Measurements from ENCODE around the gene GPD1L.
"Not testable (repeated sequence)": the region's sequence is repeated elsewhere in the genome, so short reads cannot be mapped to it uniquely, and the experiment has no call there.

GPD1L gene

GRCh38 chr3:32106132-32106928 is at the start of gene GPD1L:
Gene GPD1L (plus strand): TSS chr3:32106620. CDS start chr3:32106712, 92 bp downstream.
- DNase-seq (ENCODE audit: low read depth), result peak; percentile 93

- not testable (repeated sequence) for DNase-seq (ENCODE audit: low read depth)
These were observed 48.0 kb upstream of the GPD1L start for GRCh38 chr3:32058465-32058864.

GRCh38 chr3:32062950-32063582 is 43.4 kb upstream of the GPD1L start:
- no peak for DNase-seq (ENCODE audit: low read depth)

GRCh38 chr3:32066686-32067085 is 39.7 kb upstream of the GPD1L start:
- no peak for DNase-seq (ENCODE audit: low read depth)

- DNase-seq (ENCODE audit: low read depth), result not testable (repeated sequence)
These were observed 32.2 kb upstream of the GPD1L start for GRCh38 chr3:32074194-32074593.

- DNase-seq (ENCODE audit: low read depth), result no peak
These were observed 29.9 kb upstream of the GPD1L start for GRCh38 chr3:32076566-32076965.

- no peak for DNase-seq (ENCODE audit: low read depth)
These were observed 28.9 kb upstream of the GPD1L start for GRCh38 chr3:32077260-32078084.

- no peak for DNase-seq (ENCODE audit: low read depth)
These were observed 28.3 kb upstream of the GPD1L start for GRCh38 chr3:32078085-32078634.

- no peak for DNase-seq (ENCODE audit: low read depth)
These were observed 27.6 kb upstream of the GPD1L start for GRCh38 chr3:32078864-32079263.

- DNase-seq (ENCODE audit: low read depth), result peak; percentile 13
These were observed 23.7 kb upstream of the GPD1L start for GRCh38 chr3:32082721-32083120.

GRCh38 chr3:32083702-32084270 is 22.6 kb upstream of the GPD1L start:
- no peak for DNase-seq (ENCODE audit: low read depth)

GRCh38 chr3:32084870-32085269 is 21.6 kb upstream of the GPD1L start:
- no peak for DNase-seq (ENCODE audit: low read depth)

GRCh38 chr3:32086464-32086863 is 20.0 kb upstream of the GPD1L start:
- no peak for DNase-seq (ENCODE audit: low read depth)

- no peak for DNase-seq (ENCODE audit: low read depth)
These were observed 16.9 kb upstream of the GPD1L start for GRCh38 chr3:32089476-32089875.

GRCh38 chr3:32093204-32093603 is 13.2 kb upstream of the GPD1L start:
- DNase-seq (ENCODE audit: low read depth), result no peak

- DNase-seq (ENCODE audit: low read depth), result no peak
These were observed 11.0 kb upstream of the GPD1L start for GRCh38 chr3:32095431-32095830.

GRCh38 chr3:32097768-32098167 is 8.7 kb upstream of the GPD1L start:
- no peak for DNase-seq (ENCODE audit: low read depth)

GRCh38 chr3:32098528-32098927 is 7.9 kb upstream of the GPD1L start:
- no peak for DNase-seq (ENCODE audit: low read depth)

GRCh38 chr3:32100465-32100864 is 6.0 kb upstream of the GPD1L start:
- DNase-seq (ENCODE audit: low read depth), result no peak

GRCh38 chr3:32102289-32102688 is 4.1 kb upstream of the GPD1L start:
- DNase-seq (ENCODE audit: low read depth), result no peak

GRCh38 chr3:32104492-32104891 is 1.9 kb upstream of the GPD1L start:
- peak; percentile 3 for DNase-seq (ENCODE audit: low read depth)
